Measurements from ENCODE around the gene COG5. TPM values are rescaled to one million over a fixed set of nuclear protein-coding genes. Genes with fewer than 3 reads are reported as not detected.

COG5 gene
- total and polyA plus RNA-seq, 2 donors from 2014 or later = 8.6 to 45.7 TPM

DNA sequence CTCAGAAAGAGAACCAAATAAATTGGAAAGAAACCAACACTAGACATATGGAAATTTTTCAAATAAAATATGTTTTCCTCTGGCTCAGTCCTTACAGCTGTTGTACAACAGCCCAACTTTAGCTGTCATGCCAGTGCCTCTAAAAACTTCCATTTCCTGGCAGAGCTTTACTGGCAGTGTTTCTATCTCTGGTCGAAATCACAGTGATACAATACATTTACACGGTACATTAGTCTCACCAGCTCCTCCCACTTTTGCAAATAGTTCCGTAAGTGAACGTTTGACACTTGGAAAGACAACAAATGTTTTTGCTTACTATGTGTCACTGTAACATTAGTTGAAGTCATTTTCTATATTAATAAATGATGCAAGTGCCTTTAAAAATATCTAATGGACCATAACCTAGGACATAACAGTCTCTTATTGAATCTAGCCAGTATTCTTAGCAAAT, 46.1 kb upstream of the COG5 start:
- Histone ChIP-seq H3K36me3 (ENCODE audit: control insufficient read depth in 2 of 3, insufficient read depth in 3 of 3, low read length in 3 of 3) (peaks cover 0 to 3% (median 0%) of the 10 kb centered on the region in 3 donors), H3K4me1 (ENCODE audit: control insufficient read depth in 2 of 3, insufficient read depth in 2 of 3, low read depth in 1 of 3, low read length in 3 of 3) (no peaks in the 10 kb centered on the region), H3K9ac (ENCODE audit: low read length in 3 of 3) (no peak overlapping the region), H3K27me3 (ENCODE audit: control insufficient read depth, insufficient read depth, low read length) (no peaks in the 10 kb centered on the region), H3K4me3 (ENCODE audit: low read length in 3 of 3) (no peak overlapping the region), H3K27ac (ENCODE audit: low read depth in 2 of 2, low read length in 2 of 2) (no peak overlapping the region), H3K9me3 (ENCODE audit: control insufficient read depth in 2 of 3, insufficient read depth in 1 of 3, low read length in 3 of 3) (no peaks in the 10 kb centered on the region)
- TF ChIP-seq, protein P1, sequence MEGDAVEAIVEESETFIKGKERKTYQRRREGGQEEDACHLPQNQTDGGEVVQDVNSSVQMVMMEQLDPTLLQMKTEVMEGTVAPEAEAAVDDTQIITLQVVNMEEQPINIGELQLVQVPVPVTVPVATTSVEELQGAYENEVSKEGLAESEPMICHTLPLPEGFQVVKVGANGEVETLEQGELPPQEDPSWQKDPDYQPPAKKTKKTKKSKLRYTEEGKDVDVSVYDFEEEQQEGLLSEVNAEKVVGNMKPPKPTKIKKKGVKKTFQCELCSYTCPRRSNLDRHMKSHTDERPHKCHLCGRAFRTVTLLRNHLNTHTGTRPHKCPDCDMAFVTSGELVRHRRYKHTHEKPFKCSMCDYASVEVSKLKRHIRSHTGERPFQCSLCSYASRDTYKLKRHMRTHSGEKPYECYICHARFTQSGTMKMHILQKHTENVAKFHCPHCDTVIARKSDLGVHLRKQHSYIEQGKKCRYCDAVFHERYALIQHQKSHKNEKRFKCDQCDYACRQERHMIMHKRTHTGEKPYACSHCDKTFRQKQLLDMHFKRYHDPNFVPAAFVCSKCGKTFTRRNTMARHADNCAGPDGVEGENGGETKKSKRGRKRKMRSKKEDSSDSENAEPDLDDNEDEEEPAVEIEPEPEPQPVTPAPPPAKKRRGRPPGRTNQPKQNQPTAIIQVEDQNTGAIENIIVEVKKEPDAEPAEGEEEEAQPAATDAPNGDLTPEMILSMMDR (IDR thresholded peaks at IDR 0.05; ENCODE audit: borderline replicate concordance, extremely low read depth, insufficient read depth) = no peak
- intact Hi-C loops (cut with DNase I) = no loop called here
- DNase-seq = peak in 2 of 5 donors; percentile 33 to 41
- no peak for FAIRE-seq

DNA sequence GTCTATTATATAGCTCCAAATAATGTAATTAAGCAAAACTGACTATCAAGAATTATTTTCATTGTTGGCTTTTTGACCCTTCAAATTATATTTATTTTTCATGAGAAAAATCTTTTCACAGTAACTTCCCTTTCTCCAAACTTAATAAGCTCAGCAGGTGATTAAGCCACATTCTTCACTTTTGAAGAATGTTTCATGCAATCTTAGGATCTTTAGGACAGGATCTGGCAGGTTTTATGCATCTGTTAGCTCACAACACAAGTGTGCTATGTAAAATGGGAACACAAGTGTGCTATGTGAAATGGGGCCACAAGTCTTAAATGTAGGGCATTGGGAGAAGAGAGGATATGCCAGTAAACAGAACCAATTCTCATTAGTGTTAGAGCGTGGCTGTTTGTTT, 42.6 kb upstream of the COG5 start:
- no peak for DNase-seq
- TF ChIP-seq, protein P1 (IDR thresholded peaks at IDR 0.05; ENCODE audit: borderline replicate concordance, extremely low read depth, insufficient read depth) = no peak
- Histone ChIP-seq H3K27me3 (ENCODE audit: control insufficient read depth, insufficient read depth, low read length) (no peaks in the 10 kb centered on the region), H3K9me3 (ENCODE audit: control insufficient read depth in 2 of 3, insufficient read depth in 1 of 3, low read length in 3 of 3) (no peaks in the 10 kb centered on the region), H3K4me1 (ENCODE audit: control insufficient read depth in 2 of 3, insufficient read depth in 2 of 3, low read depth in 1 of 3, low read length in 3 of 3) (no peaks in the 10 kb centered on the region), H3K4me3 (ENCODE audit: low read length in 3 of 3) (no peak overlapping the region), H3K9ac (ENCODE audit: low read length in 3 of 3) (no peak overlapping the region), H3K36me3 (ENCODE audit: control insufficient read depth in 2 of 3, insufficient read depth in 3 of 3, low read length in 3 of 3) (peaks cover 0 to 3% (median 0%) of the 10 kb centered on the region in 3 donors), H3K27ac (ENCODE audit: low read depth in 2 of 2, low read length in 2 of 2) (no peak overlapping the region)
- FAIRE-seq = no peak
- intact Hi-C loops (cut with DNase I) = no loop called here

DNA sequence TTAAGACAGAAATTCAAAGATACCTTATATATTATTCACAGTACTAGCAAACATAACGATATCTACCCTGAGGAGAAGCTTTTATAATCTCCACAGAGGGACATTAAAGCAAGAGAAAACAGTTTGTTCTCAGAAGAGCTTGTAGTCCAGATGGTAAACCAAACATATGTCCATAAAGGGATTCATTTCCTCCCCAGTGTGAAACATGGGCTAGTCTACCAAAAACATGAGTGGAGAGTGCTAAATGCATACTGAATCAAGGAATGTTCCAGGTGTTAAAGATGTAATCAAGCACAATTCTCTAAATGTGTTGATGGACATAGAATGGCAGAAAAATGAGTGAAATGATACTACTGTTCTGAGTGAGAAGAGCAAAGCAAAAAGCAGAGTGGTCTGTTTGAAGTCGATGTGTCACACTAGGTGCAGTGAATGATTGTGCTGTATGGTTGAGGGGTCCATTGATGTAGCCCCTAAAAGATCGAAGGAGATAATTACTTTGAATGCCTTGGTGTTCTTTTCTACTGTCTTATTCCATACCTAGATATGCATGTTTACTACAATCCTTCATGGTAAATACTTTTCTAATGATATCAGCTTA, 41.6 kb upstream of the COG5 start:
- H3K9ac ChIP-seq (ENCODE audit: low read length in 3 of 3) = no peak overlapping the region
- H3K36me3 ChIP-seq (ENCODE audit: control insufficient read depth in 2 of 3, insufficient read depth in 3 of 3, low read length in 3 of 3) = peaks cover 0 to 3% (median 0%) of the 10 kb centered on the region in 3 donors
- H3K4me3 ChIP-seq (ENCODE audit: low read length in 3 of 3) = no peak overlapping the region
- no peaks in the 10 kb centered on the region for H3K9me3 ChIP-seq (ENCODE audit: control insufficient read depth in 2 of 3, insufficient read depth in 1 of 3, low read length in 3 of 3)
- H3K27ac ChIP-seq (ENCODE audit: low read depth in 2 of 2, low read length in 2 of 2) = no peak overlapping the region
- intact Hi-C loops (cut with DNase I) = no loop called here
- no peak for FAIRE-seq
- no peaks in the 10 kb centered on the region for H3K27me3 ChIP-seq (ENCODE audit: control insufficient read depth, insufficient read depth, low read length)
- H3K4me1 ChIP-seq (ENCODE audit: control insufficient read depth in 2 of 3, insufficient read depth in 2 of 3, low read depth in 1 of 3, low read length in 3 of 3) = no peaks in the 10 kb centered on the region
- TF ChIP-seq, protein P1 (IDR thresholded peaks at IDR 0.05; ENCODE audit: borderline replicate concordance, extremely low read depth, insufficient read depth) = no peak
- DNase-seq = no peak

DNA sequence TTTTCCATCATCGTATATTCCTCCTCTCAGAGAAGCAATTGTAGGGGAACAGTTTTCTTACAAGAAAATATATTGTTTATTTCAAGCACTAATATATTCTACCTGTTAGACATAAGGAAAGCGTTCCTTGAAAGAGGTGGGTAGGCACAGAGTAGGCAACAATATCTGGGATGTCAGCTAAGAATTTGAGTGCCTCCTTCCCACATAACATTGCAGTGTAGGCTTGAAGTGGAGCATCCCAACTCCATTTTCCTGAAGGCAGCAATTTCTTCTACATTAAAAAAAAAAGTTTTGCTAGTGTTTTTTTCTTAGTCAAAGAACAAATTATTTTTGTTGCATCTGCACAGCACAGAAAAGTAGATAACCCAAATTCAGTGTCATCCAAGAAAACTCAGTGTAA, 37.1 kb upstream of the COG5 start:
- intact Hi-C loops (cut with DNase I) = no loop called here
- Histone ChIP-seq H3K9ac (ENCODE audit: low read length in 3 of 3) (no peak overlapping the region), H3K27me3 (ENCODE audit: control insufficient read depth, insufficient read depth, low read length) (no peaks in the 10 kb centered on the region), H3K4me1 (ENCODE audit: control insufficient read depth in 2 of 3, insufficient read depth in 2 of 3, low read depth in 1 of 3, low read length in 3 of 3) (no peaks in the 10 kb centered on the region), H3K4me3 (ENCODE audit: low read length in 3 of 3) (no peak overlapping the region), H3K27ac (ENCODE audit: low read depth in 2 of 2, low read length in 2 of 2) (no peak overlapping the region), H3K36me3 (ENCODE audit: control insufficient read depth in 2 of 3, insufficient read depth in 3 of 3, low read length in 3 of 3) (peaks cover 0 to 3% (median 0%) of the 10 kb centered on the region in 3 donors), H3K9me3 (ENCODE audit: control insufficient read depth in 2 of 3, insufficient read depth in 1 of 3, low read length in 3 of 3) (no peaks in the 10 kb centered on the region)
- no peak for DNase-seq
- TF ChIP-seq, protein P1 (IDR thresholded peaks at IDR 0.05; ENCODE audit: borderline replicate concordance, extremely low read depth, insufficient read depth) = no peak
- no peak for FAIRE-seq

All from kidney (tissue), 14 donors.